OCI-LY1 (cell line): ENCODE results near the gene ELMO3.

Source experiments
- CTCF ChIP-seq: fragments of 200-600 bp; sonication (generic), shearing (Covaris generic); IDR thresholded peaks from 2 replicates; pipeline ENCODE4 v1.5.1; 2017; ENCODE audit warnings: mild to moderate bottlenecking, antibody characterized with exemption, low read length, moderate library complexity, mixed read lengths
- EZH2 ChIP-seq: fragments of 200-600 bp; sonication (generic), shearing (Covaris generic); IDR thresholded peaks from 2 replicates; pipeline ENCODE4 v1.8.0; 2017; ENCODE audit warnings: borderline replicate concordance, mixed run types, mild to moderate bottlenecking, antibody characterized with exemption, low read length, moderate library complexity, mixed read lengths

GRCh38 chr16:67190448-67191399 is 8.2 kb upstream of the ELMO3 start:
- TF ChIP-seq CTCF (no peak), EZH2 (no peak)
